WI38 (cell line): ENCODE data around the gene TLK1.
"Not testable (repeated sequence)": the region's sequence is repeated elsewhere in the genome, so short reads cannot be mapped to it uniquely, and the experiment has no call there.

Experiments used
- H3K4me3 ChIP-seq: 2 replicates; pipeline ENCODE4 v1.5.1; 2011; ENCODE audit warnings: low read depth, mild to moderate bottlenecking, control low read depth, low read length
- TF ChIP-seq, protein P1 (sequence below): IDR thresholded peaks from 2 replicates; pipeline ENCODE4 v1.5.1; 2012; ENCODE audit warnings: low read depth, mild to moderate bottlenecking, control low read depth, low read length

Gene TLK1

DNA sequence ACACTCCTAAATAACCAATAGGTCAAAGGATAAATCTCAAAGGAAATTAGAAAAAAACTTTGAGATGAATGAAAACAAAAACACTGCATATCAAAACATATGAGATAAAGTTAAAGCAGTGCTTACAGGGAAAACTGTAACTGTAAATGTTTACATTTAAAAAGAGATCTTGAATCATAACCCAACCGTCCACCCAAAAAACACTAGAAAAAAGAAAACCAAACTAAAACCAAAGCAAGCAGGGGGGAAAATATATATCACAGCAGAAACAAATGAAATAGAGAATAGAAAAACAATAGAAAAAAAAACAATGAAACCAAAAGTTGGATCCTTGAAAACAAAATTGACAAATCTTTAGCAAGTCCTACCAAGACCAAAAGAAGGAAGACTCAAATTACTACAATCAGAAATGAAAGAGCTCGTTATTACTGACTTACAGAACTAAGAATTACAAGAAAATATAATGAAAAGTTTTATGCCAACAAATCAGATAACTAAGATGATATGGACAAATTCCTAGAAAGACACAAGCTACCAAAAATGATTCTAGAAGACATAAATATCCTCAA is 65.6 kb downstream of the TLK1 start:
- TF ChIP-seq, protein P1, sequence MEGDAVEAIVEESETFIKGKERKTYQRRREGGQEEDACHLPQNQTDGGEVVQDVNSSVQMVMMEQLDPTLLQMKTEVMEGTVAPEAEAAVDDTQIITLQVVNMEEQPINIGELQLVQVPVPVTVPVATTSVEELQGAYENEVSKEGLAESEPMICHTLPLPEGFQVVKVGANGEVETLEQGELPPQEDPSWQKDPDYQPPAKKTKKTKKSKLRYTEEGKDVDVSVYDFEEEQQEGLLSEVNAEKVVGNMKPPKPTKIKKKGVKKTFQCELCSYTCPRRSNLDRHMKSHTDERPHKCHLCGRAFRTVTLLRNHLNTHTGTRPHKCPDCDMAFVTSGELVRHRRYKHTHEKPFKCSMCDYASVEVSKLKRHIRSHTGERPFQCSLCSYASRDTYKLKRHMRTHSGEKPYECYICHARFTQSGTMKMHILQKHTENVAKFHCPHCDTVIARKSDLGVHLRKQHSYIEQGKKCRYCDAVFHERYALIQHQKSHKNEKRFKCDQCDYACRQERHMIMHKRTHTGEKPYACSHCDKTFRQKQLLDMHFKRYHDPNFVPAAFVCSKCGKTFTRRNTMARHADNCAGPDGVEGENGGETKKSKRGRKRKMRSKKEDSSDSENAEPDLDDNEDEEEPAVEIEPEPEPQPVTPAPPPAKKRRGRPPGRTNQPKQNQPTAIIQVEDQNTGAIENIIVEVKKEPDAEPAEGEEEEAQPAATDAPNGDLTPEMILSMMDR = no peak
- no peak overlapping the region for H3K4me3 ChIP-seq

DNA sequence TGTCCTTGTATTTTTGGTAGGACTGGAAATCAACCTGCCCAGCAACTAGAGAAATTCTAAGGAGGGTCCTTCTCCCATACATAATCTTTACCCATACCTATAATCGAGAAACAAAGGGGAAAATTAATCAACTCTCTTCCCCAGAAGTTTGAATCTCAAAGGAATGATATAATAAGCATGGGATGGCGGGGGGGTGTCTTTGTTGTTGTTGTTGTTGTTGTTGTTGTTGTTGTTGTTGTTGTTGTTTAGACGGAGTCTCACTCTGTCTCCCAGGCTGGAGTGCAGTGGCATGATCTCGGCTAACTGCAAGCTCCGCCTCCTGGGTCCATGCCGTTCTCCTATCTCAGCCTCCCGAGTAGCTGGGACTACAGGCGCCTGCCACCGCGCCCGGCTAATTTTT is 69.2 kb downstream of the TLK1 start:
- not testable (repeated sequence) for H3K4me3 ChIP-seq

DNA sequence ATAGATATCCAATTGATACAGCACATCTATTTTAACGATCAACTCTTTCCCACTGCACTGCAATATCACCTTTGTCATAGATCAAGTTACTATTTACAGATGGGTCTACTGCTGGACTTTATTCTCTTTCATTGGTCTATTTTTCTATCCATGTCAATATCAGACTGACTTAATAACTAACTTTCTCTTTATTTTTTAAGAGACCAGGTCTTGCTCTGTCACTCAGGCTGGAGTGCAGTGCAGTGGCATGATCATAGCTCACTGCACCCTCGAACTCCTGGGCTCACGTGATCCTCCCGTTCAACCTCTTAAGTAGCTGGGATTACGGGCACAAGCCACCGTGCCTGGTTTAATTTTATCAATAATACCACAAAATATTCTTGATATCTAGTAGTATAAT is 71.2 kb downstream of the TLK1 start:
- H3K4me3 ChIP-seq = no peak overlapping the region
- TF ChIP-seq, protein P1 = no peak

DNA sequence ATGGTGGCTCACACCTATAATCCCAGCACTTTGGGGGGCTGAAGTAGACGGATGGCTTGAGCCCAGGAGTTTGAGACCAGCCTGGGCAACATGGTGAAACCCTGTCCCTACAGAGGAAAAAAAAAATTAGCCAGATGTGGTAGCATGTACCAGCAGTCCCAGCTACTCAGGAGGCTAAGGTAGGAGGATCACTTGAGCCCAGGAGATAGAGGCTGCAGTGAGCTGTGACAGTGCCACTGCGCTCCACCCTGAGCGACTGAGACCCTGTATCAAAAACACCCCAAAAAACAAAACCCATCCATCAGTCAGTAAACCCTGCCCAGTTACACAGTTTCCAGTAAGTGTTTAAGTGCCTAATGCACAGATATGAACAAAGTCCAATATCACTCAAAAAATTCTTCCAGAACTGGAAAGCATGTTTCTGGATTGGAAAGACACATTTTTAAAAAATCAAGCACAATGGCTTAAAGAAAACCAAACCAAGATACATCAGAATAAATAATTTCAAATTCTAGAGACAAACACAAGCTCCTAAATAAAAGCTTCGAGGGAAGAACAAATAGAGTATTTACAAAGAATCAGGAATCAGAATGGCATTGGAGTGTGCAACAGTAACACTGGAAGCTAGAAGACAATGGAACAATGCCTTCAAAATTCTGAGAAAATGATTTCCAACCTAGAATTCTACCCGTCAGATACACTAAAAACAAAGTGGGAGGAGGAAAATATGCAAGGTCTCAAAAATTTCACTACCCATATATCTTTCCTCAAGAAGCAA is 72.4 kb downstream of the TLK1 start:
- H3K4me3 ChIP-seq = no peak overlapping the region
- TF ChIP-seq, protein P1 = no peak

DNA sequence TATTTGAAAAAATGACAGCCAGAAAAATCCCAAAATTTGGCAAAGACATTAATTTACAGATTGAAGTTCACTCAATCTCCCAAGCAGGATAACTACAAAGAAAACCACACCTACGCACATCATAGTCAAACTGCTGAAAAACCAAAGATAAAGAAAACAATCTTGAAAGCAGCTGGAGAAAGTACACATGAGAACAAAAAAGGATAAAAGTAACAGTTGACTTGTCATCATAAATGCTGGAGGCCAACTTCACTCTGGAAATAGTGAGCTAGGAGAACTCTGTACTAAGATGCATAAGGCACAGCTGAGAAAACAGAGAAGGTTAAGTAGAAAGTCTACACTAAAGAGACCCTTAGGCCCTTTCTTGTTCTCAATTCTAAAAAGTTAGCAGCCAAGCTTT is 73.1 kb downstream of the TLK1 start:
- TF ChIP-seq, protein P1 = no peak
- H3K4me3 ChIP-seq = no peak overlapping the region

DNA sequence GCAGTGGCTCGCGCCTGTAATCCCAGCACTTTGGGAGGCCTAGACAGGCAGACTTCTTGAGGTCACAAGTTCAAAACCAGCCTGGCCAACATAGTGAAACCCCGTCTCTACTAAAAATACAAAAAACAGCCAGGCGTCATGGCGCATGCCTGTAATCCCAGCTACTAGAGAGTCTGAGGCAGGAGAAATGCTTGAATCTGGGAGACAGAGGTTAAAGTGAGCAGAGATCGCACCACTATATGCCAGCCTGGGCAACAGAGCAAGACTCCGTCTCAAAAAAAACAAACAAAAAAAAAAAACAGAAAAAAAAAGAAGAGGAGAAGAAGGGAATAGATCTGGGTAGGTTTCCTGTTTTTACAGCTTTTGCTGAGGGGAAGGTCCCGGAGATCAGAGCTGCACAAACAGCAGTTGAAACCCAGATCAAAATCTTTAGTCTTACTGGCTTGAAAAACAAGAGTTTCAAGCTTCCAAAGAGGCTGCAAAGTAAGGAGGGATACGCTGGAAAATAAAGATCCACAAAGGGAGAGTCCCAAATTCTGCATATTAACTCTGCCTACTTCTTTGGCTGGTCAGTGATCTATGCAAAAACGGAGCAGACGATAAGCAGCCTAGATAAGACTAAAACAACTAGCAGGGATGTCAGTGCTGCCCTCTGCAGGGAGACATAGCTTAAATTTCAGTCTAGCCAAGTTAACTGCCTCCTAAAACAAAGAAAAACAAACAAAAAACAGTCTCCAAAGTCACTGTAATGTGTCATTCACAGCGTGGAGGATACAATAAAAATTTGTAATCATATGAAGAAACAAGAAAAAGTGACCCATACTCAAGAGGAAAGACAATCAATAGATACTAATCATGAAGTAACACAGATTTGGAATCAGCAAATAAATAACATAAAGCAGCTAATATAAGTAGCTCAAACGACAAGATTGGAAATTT is 74.1 kb downstream of the TLK1 start:
- TF ChIP-seq, protein P1 = peak; percentile 53
- no peak overlapping the region for H3K4me3 ChIP-seq

DNA sequence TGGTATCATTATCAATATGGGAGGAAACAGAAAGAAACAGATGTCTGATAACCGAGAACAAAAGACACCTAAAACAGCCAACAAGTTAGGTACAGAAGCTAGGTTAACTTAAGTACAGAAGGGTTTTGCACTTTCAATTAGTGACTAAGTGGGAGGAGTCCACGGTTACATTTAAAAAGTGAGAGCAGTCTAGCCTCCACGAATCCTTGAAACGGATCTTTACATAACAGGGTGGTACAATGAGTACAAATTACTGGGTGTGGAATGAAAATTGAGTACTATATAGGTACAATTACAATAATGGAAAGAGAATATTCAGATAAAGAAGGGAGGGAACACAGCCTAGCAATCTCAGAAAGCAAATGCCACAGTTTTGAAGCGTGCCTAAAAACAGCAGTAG is 76.6 kb downstream of the TLK1 start:
- TF ChIP-seq, protein P1 = no peak

More for the DNA sequence above, 76.6 kb downstream of the TLK1 start:
- no peak overlapping the region for H3K4me3 ChIP-seq
